ENCODE results near the gene ABCA5. TPM values are rescaled to one million over a fixed set of nuclear protein-coding genes. Genes with fewer than 3 reads are reported as not detected.

The ABCA5 gene
- total and polyA plus RNA-seq, 9 of the 15 experiments (the other 6 are each of a cell fraction or from before 2014, with no cell fraction given) = 0.74 to 2.3 (median 1.4) TPM

DNA sequence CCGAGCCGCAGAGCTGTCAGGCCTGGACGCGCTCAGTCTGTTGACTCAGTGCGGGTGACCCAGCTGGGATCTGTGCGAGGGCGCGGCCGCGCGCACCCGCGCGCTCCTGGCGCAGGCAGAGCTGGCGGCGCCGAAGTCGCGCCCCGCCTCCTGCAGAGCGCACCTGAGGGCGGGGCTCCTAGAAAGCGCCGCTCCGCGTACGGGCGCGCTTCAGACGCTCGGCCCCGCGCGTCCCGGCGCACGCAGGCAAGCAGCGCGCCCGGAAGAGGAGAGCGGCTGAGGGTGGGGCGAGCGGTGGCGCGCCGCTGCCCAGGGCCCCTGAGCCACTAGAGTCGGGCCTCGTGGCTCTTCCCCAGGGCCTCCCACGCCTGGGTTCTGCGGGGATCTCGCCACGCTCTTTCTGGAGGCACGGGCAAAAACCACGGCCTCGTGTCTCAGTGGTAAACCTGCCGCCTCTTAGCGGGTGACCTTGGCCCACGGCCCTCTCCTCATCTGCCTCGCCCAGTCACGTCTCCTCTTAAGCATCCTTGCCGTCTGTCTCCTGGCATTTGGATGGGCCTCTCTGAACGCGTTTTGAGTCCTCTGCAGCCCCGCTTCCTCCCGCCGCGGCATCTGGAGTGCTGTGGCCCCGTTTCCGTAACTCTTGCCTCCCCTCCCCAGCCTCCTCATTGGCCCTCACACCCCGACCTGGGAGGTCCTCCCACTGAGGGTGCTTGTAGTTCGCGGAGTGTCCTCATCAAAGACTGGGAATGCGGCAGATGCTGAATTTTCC lies at the start of gene ABCA5 (continued):
- TF ChIP-seq NRF1 (conservative IDR thresholded peaks at IDR 0.05 in 1 of 2, IDR thresholded peaks at IDR 0.05 in 1 of 2) (peak; percentile 89 to 91), TFAP4 (CRISPR knock-in tag; IDR thresholded peaks at IDR 0.05; ENCODE audit: borderline replicate concordance) (peak; percentile 95), HNRNPLL (IDR thresholded peaks at IDR 0.05; ENCODE audit: low read depth, low read length, poor library complexity, severe bottlenecking) (peak; percentile 96), ELF1 (tag; IDR thresholded peaks at IDR 0.05) (peak; percentile 72), HOMEZ (CRISPR knock-in tag; IDR thresholded peaks at IDR 0.05) (no peak), ZHX1 (conservative IDR thresholded peaks at IDR 0.05; ENCODE audit: low read length) (no peak), NELFE (IDR thresholded peaks at IDR 0.05; ENCODE audit: insufficient read depth, insufficient read length) (no peak), YBX1 (IDR thresholded peaks at IDR 0.05) (no peak), ARID2 (IDR thresholded peaks at IDR 0.05) (no peak), ATF2 (CRISPR knock-in tag; IDR thresholded peaks at IDR 0.05) (no peak), SRSF7 (optimal IDR thresholded peaks at IDR 0.05; ENCODE audit: low read depth, low read length) (no peak)
- TF ChIP-seq, protein P1, sequence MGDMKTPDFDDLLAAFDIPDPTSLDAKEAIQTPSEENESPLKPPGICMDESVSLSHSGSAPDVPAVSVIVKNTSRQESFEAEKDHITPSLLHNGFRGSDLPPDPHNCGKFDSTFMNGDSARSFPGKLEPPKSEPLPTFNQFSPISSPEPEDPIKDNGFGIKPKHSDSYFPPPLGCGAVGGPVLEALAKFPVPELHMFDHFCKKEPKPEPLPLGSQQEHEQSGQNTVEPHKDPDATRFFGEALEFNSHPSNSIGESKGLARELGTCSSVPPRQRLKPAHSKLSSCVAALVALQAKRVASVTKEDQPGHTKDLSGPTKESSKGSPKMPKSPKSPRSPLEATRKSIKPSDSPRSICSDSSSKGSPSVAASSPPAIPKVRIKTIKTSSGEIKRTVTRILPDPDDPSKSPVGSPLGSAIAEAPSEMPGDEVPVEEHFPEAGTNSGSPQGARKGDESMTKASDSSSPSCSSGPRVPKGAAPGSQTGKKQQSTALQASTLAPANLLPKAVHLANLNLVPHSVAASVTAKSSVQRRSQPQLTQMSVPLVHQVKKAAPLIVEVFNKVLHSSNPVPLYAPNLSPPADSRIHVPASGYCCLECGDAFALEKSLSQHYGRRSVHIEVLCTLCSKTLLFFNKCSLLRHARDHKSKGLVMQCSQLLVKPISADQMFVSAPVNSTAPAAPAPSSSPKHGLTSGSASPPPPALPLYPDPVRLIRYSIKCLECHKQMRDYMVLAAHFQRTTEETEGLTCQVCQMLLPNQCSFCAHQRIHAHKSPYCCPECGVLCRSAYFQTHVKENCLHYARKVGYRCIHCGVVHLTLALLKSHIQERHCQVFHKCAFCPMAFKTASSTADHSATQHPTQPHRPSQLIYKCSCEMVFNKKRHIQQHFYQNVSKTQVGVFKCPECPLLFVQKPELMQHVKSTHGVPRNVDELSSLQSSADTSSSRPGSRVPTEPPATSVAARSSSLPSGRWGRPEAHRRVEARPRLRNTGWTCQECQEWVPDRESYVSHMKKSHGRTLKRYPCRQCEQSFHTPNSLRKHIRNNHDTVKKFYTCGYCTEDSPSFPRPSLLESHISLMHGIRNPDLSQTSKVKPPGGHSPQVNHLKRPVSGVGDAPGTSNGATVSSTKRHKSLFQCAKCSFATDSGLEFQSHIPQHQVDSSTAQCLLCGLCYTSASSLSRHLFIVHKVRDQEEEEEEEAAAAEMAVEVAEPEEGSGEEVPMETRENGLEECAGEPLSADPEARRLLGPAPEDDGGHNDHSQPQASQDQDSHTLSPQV (IDR thresholded peaks at IDR 0.05) = peak; percentile 43; the same call in 1 of the 2 replicates
- TF ChIP-seq, protein P2, sequence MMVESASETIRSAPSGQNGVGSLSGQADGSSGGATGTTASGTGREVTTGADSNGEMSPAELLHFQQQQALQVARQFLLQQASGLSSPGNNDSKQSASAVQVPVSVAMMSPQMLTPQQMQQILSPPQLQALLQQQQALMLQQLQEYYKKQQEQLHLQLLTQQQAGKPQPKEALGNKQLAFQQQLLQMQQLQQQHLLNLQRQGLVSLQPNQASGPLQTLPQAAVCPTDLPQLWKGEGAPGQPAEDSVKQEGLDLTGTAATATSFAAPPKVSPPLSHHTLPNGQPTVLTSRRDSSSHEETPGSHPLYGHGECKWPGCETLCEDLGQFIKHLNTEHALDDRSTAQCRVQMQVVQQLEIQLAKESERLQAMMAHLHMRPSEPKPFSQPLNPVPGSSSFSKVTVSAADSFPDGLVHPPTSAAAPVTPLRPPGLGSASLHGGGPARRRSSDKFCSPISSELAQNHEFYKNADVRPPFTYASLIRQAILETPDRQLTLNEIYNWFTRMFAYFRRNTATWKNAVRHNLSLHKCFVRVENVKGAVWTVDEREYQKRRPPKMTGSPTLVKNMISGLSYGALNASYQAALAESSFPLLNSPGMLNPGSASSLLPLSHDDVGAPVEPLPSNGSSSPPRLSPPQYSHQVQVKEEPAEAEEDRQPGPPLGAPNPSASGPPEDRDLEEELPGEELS (CRISPR knock-in tag; IDR thresholded peaks at IDR 0.05; ENCODE audit: borderline replicate concordance) = no peak
